ENCODE results near the gene OPA3. TPM values are rescaled to one million over a fixed set of nuclear protein-coding genes. Genes with fewer than 3 reads are reported as not detected.
"Not testable (repeated sequence)": the region's sequence is repeated elsewhere in the genome, so short reads cannot be mapped to it uniquely, and the experiment has no call there.

Gene OPA3
- total and polyA plus RNA-seq, 2 experiments from 2014 or later = 13.7 to 26.7 TPM

GRCh38 chr19:45621976-45622503 is 37.4 kb upstream of the OPA3 start:
- Histone ChIP-seq H3K36me3 (no peaks in the 10 kb centered on the region), H3K27ac (no peak overlapping the region), H3K27me3 (no peaks in the 10 kb centered on the region), H3K4me1 (ENCODE audit: low read depth) (no peaks in the 10 kb centered on the region), H3K4me3 (no peak overlapping the region), H3K9me3 (ENCODE audit: low read depth) (no peaks in the 10 kb centered on the region)
- TF ChIP-seq, protein P1, sequence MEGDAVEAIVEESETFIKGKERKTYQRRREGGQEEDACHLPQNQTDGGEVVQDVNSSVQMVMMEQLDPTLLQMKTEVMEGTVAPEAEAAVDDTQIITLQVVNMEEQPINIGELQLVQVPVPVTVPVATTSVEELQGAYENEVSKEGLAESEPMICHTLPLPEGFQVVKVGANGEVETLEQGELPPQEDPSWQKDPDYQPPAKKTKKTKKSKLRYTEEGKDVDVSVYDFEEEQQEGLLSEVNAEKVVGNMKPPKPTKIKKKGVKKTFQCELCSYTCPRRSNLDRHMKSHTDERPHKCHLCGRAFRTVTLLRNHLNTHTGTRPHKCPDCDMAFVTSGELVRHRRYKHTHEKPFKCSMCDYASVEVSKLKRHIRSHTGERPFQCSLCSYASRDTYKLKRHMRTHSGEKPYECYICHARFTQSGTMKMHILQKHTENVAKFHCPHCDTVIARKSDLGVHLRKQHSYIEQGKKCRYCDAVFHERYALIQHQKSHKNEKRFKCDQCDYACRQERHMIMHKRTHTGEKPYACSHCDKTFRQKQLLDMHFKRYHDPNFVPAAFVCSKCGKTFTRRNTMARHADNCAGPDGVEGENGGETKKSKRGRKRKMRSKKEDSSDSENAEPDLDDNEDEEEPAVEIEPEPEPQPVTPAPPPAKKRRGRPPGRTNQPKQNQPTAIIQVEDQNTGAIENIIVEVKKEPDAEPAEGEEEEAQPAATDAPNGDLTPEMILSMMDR (IDR thresholded peaks at IDR 0.05; ENCODE audit: low read depth, low read length) = no peak
- no peak for DNase-seq (ENCODE audit: low read depth in 1 of 2, low spot score in 1 of 2)

DNA sequence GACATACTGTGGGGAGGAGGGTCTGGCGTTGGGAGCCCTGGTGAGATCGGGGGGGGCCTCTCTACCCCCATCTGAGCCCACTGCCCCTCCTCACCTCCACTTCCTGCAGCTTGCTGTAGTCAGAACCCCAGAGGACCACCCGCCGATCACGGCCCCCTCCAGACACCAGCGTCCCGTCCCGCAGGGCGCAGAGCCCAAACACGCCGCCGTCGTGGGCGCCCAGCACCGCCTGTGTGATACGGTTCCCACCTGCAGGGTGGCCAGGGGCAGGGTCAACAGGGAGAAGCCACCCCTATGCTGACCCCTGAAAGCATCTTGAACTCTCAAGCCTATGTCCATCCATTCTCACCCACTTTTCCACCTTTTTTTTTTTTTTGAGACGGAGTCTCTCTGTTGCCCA is 36.8 kb upstream of the OPA3 start:
- H3K36me3 ChIP-seq = no peaks in the 10 kb centered on the region
- H3K27ac ChIP-seq = no peak overlapping the region
- no peaks in the 10 kb centered on the region for H3K27me3 ChIP-seq
- H3K4me1 ChIP-seq (ENCODE audit: low read depth) = no peaks in the 10 kb centered on the region
- no peak for DNase-seq (ENCODE audit: low read depth in 1 of 2, low spot score in 1 of 2)
- no peaks in the 10 kb centered on the region for H3K9me3 ChIP-seq (ENCODE audit: low read depth)
- H3K4me3 ChIP-seq = no peak overlapping the region
- TF ChIP-seq, protein P1 (IDR thresholded peaks at IDR 0.05; ENCODE audit: low read depth, low read length) = no peak

DNA sequence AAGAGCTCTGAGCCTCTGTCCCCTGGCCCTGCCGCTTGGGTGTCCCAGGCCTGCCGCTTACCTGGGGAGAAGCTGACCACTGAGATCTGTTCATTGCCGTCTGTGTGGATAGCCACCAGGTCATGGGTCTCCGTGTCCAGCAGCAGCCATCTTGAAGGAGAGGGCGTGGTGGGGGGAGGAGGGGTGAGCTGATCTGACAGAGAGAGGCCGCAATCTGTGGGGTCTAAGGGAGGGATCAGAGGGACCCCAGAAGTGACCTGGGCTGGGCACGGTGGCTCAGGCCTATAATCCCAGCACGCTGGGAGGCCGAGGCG is 32.1 kb upstream of the OPA3 start:
- Histone ChIP-seq H3K27me3 (no peaks in the 10 kb centered on the region), H3K27ac (peak overlapping the region; percentile 59), H3K9me3 (ENCODE audit: low read depth) (no peaks in the 10 kb centered on the region), H3K4me1 (ENCODE audit: low read depth) (peaks cover 3% of the 10 kb centered on the region), H3K36me3 (peaks cover 5% of the 10 kb centered on the region), H3K4me3 (peak overlapping the region; percentile 8)
- no peak for DNase-seq (ENCODE audit: low read depth in 1 of 2, low spot score in 1 of 2)
- TF ChIP-seq, protein P1 (IDR thresholded peaks at IDR 0.05; ENCODE audit: low read depth, low read length) = no peak

- Histone ChIP-seq H3K9me3 (ENCODE audit: low read depth) (no peaks in the 10 kb centered on the region), H3K27ac (peak overlapping the region; percentile 90), H3K4me1 (ENCODE audit: low read depth) (peaks cover 3% of the 10 kb centered on the region), H3K4me3 (peak overlapping the region; percentile 30), H3K36me3 (peaks cover 5% of the 10 kb centered on the region), H3K27me3 (no peaks in the 10 kb centered on the region)
- TF ChIP-seq, protein P1 (IDR thresholded peaks at IDR 0.05; ENCODE audit: low read depth, low read length) = no peak
- DNase-seq (ENCODE audit: low read depth in 1 of 2, low spot score in 1 of 2) = peak; percentile 94 to 98
These were observed 31.4 kb upstream of the OPA3 start for GRCh38 chr19:45615795-45616703.

- DNase-seq (ENCODE audit: low read depth in 1 of 2, low spot score in 1 of 2); H3K27me3 ChIP-seq; H3K4me3 ChIP-seq; H3K4me1 ChIP-seq (ENCODE audit: low read depth); H3K27ac ChIP-seq; H3K36me3 ChIP-seq; H3K9me3 ChIP-seq (ENCODE audit: low read depth): not testable (repeated sequence)
These were observed 30.5 kb upstream of the OPA3 start for GRCh38 chr19:45615056-45615455.
